Lower leg skin (tissue), 3 donors: ENCODE measurements around the gene TMEM245.

Source experiments
- CTCF ChIP-seq, 3 donors: fragments of 450-650 bp; IDR thresholded peaks; one replicate each; pipeline ENCODE4 v1.5.1; 2016; ENCODE audit warnings: antibody characterized with exemption in 3 of 3, mild to moderate bottlenecking in 3 of 3, moderate library complexity in 2 of 3
- POLR2A ChIP-seq, 2 donors: fragments of 450-650 bp; IDR thresholded peaks; one replicate each; pipeline ENCODE4 v1.6.1; 2016 to 2017; ENCODE audit warnings: antibody characterized with exemption in 2 of 2, mild to moderate bottlenecking in 1 of 2, moderate library complexity in 1 of 2

- TF ChIP-seq POLR2A (IDR thresholded peaks at IDR 0.05) (no peak), CTCF (IDR thresholded peaks at IDR 0.05) (no peak)
Observed at GRCh38 chr9:108991479-108991878, 128.3 kb downstream of the TMEM245 start.
